Caki2 (cell line): ENCODE measurements around the gene RNF135. TPM values are rescaled to one million over a fixed set of nuclear protein-coding genes. Genes with fewer than 3 reads are reported as not detected.
"Not testable (repeated sequence)": the region's sequence is repeated elsewhere in the genome, so short reads cannot be mapped to it uniquely, and the experiment has no call there.

Experiments
- DNase-seq: peaks from one replicate; pipeline ENCODE4 v3.0.0-alpha.2; 2015; ENCODE audit warnings: low read depth
- in situ Hi-C: cut with HindIII; loops from 2 replicates; pipeline ENCODE4 v1.10.0; 2016; ENCODE audit warnings: low sequenced_read_pairs, low pct_unique_long_range_greater_than_20kb, mixed read lengths
- total RNA-seq: library from RNA; depleted of rRNA; stranded (reverse); fragments of >200 nt; shearing (Covaris generic); gene quantifications from 2 replicates; pipeline ENCODE4 v1.2.3, GENCODE V29; 2014; ENCODE audit warnings: low replicate concordance

The RNF135 gene
- total RNA-seq, 1 experiment from 2014 or later: 37.1 TPM

- DNase-seq: no peak
- in situ Hi-C loops: no loop called here
Observed at GRCh38 chr17:30952638-30953393, 18.0 kb upstream of the RNF135 start.

- in situ Hi-C loops: no loop called here
- no peak for DNase-seq
Observed at GRCh38 chr17:30954046-30954830, 16.6 kb upstream of the RNF135 start.

GRCh38 chr17:30956764-30957374 is 14.0 kb upstream of the RNF135 start:
- no peak for DNase-seq
- in situ Hi-C loops: no loop called here

GRCh38 chr17:30957741-30958140 is 13.1 kb upstream of the RNF135 start:
- no peak for DNase-seq
- in situ Hi-C loops: no loop called here

- in situ Hi-C loops: no loop called here
- no peak for DNase-seq
Observed at GRCh38 chr17:30958187-30958586, 12.7 kb upstream of the RNF135 start.

GRCh38 chr17:30961209-30962188 is 9.3 kb upstream of the RNF135 start:
- in situ Hi-C loops: no loop called here

GRCh38 chr17:30964312-30964711 is 6.5 kb upstream of the RNF135 start:
- in situ Hi-C loops, DNase-seq: not testable (repeated sequence)

More at GRCh38 chr17:30961209-30962188, 9.3 kb upstream of the RNF135 start:
- peak; percentile 92 for DNase-seq

- no peak for DNase-seq
- in situ Hi-C loops: no loop called here
Observed at GRCh38 chr17:30964876-30965275, 6.0 kb upstream of the RNF135 start.

GRCh38 chr17:30965686-30966085 is 5.2 kb upstream of the RNF135 start:
- in situ Hi-C loops: no loop called here
- no peak for DNase-seq

- in situ Hi-C loops, DNase-seq: not testable (repeated sequence)
Observed at GRCh38 chr17:30967911-30968310, 2.9 kb upstream of the RNF135 start.

GRCh38 chr17:30969989-30970830 is 629 bp upstream of the RNF135 start:
- no peak for DNase-seq
- in situ Hi-C loops: no loop called here

GRCh38 chr17:30975042-30975820 is 4.4 kb downstream of the RNF135 start:
- no peak for DNase-seq
- in situ Hi-C loops: no loop called here

GRCh38 chr17:30979919-30980318 is 9.1 kb downstream of the RNF135 start:
- in situ Hi-C loops, DNase-seq: not testable (repeated sequence)

GRCh38 chr17:30981531-30982519 is 11.0 kb downstream of the RNF135 start:
- no peak for DNase-seq
- in situ Hi-C loops: no loop called here

GRCh38 chr17:30982855-30983254 is 12.0 kb downstream of the RNF135 start:
- in situ Hi-C loops: no loop called here
- no peak for DNase-seq
